ENCODE measurements around the gene SLC35F1. TPM values are rescaled to one million over a fixed set of nuclear protein-coding genes. Genes with fewer than 3 reads are reported as not detected.

The SLC35F1 gene
- total and polyA plus RNA-seq, 3 donors from 2014 or later: 1.4 to 1.8 (median 1.6) TPM

DNA sequence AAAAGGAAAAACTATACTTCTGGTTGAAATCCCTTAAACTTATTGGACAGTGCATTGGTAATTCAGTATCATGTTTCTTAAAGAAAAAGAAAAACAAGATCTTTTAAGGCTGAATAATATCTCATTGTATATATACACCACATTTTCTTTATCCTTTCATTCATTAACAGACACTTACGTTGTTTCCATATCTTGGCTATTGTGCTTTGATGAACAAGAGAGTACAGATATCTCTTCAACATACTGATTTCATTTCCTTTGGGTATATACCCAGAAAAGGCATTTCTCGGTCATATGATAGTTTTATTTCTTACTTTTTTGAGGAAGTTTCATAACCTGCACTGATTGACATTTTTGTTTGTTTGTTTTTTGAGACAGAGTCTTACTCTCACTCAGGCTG lies 281.5 kb downstream of the SLC35F1 start:
- no peaks in the 10 kb centered on the region for H3K36me3 ChIP-seq (ENCODE audit: low read depth, missing control alignments)
- intact Hi-C loops (cut with DNase I; ENCODE audit: low total_unique reads): no loop called here
- WGBS, 2 donors: 93 to 98% methylated on average over 2 of the region's 2 CpGs
- H3K4me3 ChIP-seq: no peak overlapping the region
- H3K4me1 ChIP-seq: peaks cover 7% of the 10 kb centered on the region
- no peak for TF ChIP-seq POLR2A (IDR thresholded peaks at IDR 0.05)
- TF ChIP-seq, protein P1, sequence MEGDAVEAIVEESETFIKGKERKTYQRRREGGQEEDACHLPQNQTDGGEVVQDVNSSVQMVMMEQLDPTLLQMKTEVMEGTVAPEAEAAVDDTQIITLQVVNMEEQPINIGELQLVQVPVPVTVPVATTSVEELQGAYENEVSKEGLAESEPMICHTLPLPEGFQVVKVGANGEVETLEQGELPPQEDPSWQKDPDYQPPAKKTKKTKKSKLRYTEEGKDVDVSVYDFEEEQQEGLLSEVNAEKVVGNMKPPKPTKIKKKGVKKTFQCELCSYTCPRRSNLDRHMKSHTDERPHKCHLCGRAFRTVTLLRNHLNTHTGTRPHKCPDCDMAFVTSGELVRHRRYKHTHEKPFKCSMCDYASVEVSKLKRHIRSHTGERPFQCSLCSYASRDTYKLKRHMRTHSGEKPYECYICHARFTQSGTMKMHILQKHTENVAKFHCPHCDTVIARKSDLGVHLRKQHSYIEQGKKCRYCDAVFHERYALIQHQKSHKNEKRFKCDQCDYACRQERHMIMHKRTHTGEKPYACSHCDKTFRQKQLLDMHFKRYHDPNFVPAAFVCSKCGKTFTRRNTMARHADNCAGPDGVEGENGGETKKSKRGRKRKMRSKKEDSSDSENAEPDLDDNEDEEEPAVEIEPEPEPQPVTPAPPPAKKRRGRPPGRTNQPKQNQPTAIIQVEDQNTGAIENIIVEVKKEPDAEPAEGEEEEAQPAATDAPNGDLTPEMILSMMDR (IDR thresholded peaks at IDR 0.05): no peak
- DNase-seq: no peak
- no peak overlapping the region for H3K27ac ChIP-seq
- H3K9me3 ChIP-seq: no peaks in the 10 kb centered on the region
- no peaks in the 10 kb centered on the region for H3K27me3 ChIP-seq

DNA sequence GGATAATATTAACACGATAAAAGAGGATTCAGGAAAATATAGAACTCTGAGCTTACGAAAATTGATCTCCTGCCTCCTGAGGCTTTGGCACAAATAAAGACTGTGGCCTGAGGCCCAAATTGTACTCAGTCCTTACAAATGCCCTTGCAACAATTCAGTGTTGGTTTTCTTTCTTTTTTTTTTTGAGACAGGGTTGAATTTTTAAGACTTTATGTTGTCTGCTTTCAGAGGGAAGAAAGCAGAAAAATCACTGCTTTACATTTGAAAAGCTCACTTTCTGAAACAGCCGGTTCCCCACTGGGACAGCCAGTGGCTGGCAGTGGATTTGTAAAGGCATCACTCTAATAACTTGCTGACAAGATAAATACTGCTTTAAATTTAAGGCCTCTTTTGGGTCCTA lies 290.5 kb downstream of the SLC35F1 start:
- Histone ChIP-seq H3K9me3 (no peaks in the 10 kb centered on the region), H3K4me1 (no peaks in the 10 kb centered on the region), H3K36me3 (ENCODE audit: low read depth, missing control alignments) (no peaks in the 10 kb centered on the region), H3K4me3 (no peak overlapping the region), H3K27ac (no peak overlapping the region), H3K27me3 (no peaks in the 10 kb centered on the region)
- DNase-seq: no peak
- 62 to 74% methylated on average over 3 of the region's 3 CpGs for WGBS, 2 donors
- intact Hi-C loops (cut with DNase I; ENCODE audit: low total_unique reads): no loop called here
- TF ChIP-seq POLR2A (IDR thresholded peaks at IDR 0.05): no peak
- TF ChIP-seq, protein P1 (IDR thresholded peaks at IDR 0.05): no peak

DNA sequence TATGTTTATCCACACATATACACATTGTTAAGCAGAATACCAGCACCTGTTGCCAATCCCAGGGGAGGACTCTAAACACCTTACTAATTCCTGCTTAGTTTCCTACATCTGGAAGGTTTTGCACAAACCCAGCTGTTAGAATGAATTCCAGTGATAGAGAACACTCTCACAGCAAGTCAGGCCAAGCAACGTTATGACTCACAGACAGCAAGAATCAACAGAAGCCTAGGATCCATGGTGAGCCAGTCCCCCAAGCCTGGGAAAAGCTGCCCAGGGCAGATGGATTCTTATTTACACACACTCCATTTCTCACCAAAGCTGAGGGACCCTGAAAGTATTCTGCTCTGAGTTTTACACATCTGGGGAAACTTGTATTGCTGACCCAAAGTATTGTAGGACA lies 291.7 kb downstream of the SLC35F1 start:
- intact Hi-C loops (cut with DNase I; ENCODE audit: low total_unique reads): no loop called here
- WGBS, 2 donors: 60 to 75% methylated on average over 1 of the region's 1 CpG
- Histone ChIP-seq H3K36me3 (ENCODE audit: low read depth, missing control alignments) (no peaks in the 10 kb centered on the region), H3K9me3 (no peaks in the 10 kb centered on the region), H3K4me1 (no peaks in the 10 kb centered on the region), H3K4me3 (no peak overlapping the region), H3K27me3 (no peaks in the 10 kb centered on the region), H3K27ac (no peak overlapping the region)
- DNase-seq: no peak
- TF ChIP-seq POLR2A (IDR thresholded peaks at IDR 0.05): no peak
- TF ChIP-seq, protein P1 (IDR thresholded peaks at IDR 0.05): no peak

DNA sequence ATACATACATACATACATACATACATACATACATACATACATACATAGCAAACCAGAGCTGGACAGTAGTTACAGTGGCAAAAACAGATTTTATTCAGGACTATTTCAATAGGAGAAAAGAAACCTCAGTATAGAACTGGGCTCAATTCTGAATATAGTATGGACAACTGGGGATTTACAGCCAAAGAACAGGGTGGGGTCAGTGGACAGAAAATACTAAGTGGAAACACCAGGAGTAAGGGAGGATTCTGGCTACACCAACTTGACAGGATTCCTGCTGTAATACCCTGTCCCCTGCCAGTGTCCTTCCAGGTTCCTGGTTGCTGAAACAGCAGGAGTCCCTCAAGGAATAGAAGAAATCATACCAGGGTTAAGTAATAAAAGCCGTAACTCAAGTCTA lies 293.1 kb downstream of the SLC35F1 start:
- intact Hi-C loops (cut with DNase I; ENCODE audit: low total_unique reads): no loop called here
- no peaks in the 10 kb centered on the region for H3K36me3 ChIP-seq (ENCODE audit: low read depth, missing control alignments)
- no peak for DNase-seq
- no peak overlapping the region for H3K4me3 ChIP-seq
- WGBS, 2 donors: 86 to 96% methylated on average over 1 of the region's 1 CpG
- no peaks in the 10 kb centered on the region for H3K4me1 ChIP-seq
- no peak overlapping the region for H3K27ac ChIP-seq
- TF ChIP-seq, protein P1 (IDR thresholded peaks at IDR 0.05): no peak
- TF ChIP-seq POLR2A (IDR thresholded peaks at IDR 0.05): no peak
- no peaks in the 10 kb centered on the region for H3K27me3 ChIP-seq
- H3K9me3 ChIP-seq: no peaks in the 10 kb centered on the region

DNA sequence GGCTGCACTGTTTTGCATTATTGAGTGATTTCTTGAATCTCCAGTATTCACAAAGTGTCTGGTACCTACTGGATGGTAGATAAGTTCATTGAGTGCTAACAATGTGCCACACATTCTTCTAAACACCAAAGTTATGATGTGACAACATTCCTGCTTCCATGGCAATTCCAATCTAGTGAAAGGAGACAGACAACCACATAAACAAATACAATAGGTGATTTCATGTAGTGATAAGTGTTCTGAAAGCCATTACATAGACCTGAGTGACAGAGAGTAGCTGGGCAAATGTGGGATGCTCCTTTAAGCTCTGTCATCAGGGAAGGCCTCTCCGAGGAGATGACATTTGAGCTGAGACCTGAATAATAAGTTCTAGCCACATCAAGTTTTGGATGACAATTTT lies 295.5 kb downstream of the SLC35F1 start:
- Histone ChIP-seq H3K36me3 (ENCODE audit: low read depth, missing control alignments) (no peaks in the 10 kb centered on the region), H3K4me1 (no peaks in the 10 kb centered on the region), H3K27me3 (no peaks in the 10 kb centered on the region), H3K4me3 (no peak overlapping the region), H3K27ac (no peak overlapping the region), H3K9me3 (no peaks in the 10 kb centered on the region)
- no peak for DNase-seq
- intact Hi-C loops (cut with DNase I; ENCODE audit: low total_unique reads): no loop called here
- WGBS, 2 donors: 79 to 92% methylated on average over 1 of the region's 1 CpG
- TF ChIP-seq, protein P1 (IDR thresholded peaks at IDR 0.05): no peak

Data from testis (tissue), 3 donors.